HG03520 (cell line): ENCODE data around the gene CBLN2.
A peak's percentile ranks its signal among the peaks of the same experiment; 100 is the strongest.

ENCODE experiments used
- ATAC-seq: cut with Tn5 transposase; IDR thresholded peaks from one replicate; pipeline ENCODE4 v1.9.1; 2021; ENCODE audit warnings: mild to moderate bottlenecking, moderate library complexity; ENCODE audit not compliant: unreplicated experiment

Gene CBLN2

DNA sequence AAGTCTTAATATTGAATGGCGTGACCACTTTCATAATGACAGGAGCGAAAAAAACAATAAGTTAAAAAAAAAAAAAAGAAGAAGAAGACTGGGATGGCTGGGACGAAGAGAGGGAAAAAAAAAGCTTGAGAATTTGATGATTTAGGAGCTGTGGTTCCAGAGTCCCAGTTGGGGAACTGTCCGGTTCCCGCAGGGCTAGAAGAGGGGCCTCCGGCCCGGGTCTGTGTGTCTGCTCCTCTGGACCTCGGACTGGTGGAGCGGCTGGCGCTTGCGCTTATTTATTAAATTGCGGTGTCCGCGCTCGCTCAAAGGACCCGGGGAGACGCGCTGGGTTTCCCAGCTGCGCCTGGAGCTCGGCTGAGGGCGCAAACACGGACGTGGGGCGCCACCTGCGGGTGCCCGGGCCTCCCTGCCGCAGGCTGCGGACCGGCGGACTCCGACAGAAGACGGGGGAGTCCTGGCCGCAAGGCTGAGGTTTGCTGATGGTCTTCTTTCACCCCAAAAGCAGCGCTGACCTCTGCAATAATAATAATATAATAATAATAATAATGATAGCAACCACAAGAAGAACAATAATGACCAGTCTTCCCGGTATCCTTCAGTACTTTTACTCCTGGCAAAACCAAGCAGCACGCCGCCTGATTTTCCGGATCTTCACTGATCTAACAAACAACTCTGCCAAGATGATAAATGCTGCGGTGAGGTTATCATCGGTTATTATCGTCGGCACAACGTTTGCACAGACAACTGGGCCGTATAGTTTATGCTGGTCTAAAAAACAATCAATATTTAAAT, at the start of gene CBLN2:
CBLN2 (minus strand) TSS at position 251 of the 795 bp plus-strand sequence. CDS start 2,182 bp downstream, outside the sequence.
- peak; percentile 91 for ATAC-seq

DNA sequence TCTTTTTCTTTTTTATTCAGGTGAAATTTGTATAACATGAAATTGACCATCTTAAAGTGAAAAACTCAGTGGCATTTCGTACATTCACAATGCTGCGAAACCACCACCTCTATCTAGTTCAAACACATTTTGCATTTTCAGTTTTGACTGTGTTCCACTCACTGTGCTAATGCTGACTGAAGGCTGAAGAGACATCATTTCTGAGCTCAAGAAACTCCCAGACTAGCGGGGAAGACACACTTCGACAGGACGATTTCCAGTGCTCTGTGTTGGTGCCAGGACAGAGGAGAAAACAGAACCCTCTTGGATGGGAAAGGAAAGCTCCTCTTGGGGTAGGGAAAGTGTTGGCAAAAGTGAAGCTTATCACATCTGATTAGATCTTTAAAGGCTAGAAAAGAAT, 44.2 kb upstream of the CBLN2 start:
- no peak for ATAC-seq

DNA sequence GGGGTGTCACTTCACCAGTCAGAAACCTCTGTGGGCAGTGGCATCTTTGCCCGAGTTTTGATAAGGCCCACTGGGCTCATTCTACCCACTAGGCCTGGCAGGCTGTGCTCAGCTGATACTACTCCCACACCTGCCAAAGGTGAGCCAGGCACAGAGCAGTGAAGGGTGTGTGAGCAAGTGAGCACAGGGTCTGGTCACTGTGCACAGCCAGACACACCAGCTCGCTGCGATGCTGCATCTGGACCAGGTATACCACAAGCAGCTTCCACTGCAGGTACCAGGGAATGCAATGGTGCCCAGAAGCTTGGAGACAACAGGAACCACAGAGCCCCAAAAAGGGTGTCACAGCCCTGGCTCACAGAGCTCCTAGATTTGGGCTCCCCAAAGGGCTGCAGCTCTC, 40.6 kb upstream of the CBLN2 start:
- no peak for ATAC-seq

DNA sequence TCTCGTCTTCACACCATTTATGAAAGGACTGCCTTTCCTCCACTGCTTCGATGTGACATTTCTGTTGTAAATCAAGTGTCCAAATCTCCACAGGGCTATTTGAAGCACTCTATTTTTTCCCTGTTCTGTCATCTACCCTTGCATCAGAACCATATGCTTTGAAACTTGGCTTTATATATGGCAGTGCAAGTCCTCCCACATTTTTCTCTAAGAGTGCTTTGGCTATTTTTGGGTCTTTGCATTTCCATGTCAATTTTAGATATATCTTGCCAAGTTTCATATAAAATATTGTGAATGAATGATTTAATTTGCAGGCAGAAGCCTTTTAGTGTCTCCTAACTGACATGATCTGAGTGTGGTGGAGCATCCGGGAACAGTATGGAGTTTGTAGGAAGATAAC, 37.8 kb upstream of the CBLN2 start:
- no peak for ATAC-seq

DNA sequence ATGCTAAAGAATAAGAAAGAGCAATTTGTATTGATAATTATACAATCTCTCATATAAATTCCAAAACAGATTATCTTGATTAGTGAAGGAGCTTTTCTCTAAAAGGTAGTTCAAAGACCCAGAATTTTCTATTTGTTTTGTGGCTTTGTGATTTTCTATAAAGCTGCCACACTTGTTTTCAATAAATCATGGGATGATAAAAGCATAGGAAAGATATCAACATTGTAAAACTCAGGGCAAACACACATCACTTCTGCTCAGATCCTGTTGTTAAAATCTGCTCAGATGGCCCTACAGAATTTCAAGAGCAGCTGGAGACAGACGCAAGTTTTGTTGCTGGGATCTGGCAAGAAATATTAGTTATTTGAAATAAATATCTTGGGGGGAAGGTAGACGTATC, 28.8 kb upstream of the CBLN2 start:
- ATAC-seq, result no peak

DNA sequence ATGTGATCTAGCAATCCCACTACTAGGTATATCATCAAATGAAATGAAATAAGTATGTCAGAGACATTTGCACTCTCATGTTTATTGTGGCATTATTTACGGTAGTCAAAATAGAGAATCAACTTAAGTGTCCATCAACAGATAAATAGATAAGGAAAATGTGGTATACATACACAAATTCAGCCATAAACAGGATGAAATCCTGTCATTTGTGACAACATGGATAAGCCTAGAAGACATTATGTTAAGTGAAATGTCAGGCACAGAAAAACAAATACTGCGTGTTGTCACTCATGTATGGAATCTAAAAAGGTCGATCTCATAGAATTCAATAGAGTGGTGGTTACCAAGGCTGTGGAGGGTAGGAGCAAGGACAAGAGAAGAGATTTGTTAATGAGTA, 22.1 kb upstream of the CBLN2 start:
- ATAC-seq, result no peak

DNA sequence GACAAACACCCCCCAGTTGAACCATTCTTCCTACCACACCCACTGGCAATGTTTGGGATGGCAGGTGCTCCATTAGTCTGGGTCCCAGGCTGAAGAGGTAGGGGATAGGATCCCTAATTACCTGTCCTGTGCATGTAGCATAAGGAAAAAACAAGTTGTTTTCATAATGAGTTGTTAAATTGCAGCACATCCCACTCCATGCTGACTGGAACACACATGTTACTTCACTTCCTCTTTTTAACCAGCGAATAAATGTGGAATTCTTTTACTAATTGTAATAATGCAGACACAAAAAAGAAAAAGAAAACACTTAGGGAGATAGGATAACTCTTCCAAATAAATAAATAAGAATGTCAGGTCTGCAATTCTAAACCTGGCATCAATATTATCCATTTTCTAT, 11.8 kb upstream of the CBLN2 start:
- no peak for ATAC-seq

DNA sequence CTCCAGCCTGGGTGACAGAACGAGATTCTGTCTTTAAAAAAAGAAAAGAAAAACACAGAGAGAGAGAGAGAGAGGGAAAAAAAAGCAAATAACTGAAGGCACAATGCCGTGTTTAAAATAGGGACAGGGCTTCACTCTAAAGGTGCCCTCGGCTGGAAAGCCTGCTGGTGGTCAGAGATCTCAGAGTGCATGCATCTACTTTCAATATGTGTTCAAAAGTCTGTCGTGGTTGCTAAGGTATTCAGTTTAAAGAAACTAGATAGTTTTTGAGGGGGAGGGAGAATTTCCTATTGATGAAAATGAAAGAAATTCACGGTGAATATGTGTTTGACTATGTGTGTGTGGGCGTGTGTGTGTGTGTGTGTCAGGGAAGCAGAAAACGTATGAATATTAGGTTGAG, 11.0 kb upstream of the CBLN2 start:
- ATAC-seq, result no peak

DNA sequence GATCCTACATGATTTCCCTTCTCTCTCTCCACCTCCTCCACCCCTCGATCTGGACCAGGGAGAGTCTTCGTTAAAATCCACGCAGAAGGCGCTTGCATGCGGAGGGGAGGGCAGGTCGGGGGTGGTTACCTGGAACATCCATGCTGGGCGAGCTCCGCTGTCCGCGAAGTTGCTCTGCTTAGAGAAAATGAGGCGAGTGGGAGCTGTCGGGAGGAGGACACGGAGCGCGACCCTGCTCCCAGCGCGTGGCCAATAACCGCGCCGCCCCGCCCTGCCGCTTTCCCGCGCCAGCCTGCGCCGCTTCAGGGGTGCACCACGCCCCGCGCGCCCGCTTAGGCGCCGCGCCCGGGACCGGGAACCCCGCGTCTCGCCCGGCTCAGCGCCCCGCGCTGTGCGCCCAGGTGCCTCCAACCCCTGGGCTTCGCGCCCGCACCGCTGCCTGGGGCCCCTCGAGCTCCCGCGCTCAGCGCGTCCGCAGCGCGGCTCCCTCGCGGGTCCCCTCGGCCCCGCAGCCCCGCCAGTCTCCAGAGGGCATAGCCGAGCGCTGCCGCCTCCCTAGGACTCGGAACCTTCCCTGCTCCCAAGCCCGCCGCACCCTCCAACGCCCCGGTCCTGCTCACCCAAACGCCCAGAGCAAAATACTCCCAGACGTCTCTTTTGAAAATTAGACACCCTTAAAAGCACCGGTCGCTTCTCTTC, 636 bp downstream of the CBLN2 start:
- no peak for ATAC-seq

DNA sequence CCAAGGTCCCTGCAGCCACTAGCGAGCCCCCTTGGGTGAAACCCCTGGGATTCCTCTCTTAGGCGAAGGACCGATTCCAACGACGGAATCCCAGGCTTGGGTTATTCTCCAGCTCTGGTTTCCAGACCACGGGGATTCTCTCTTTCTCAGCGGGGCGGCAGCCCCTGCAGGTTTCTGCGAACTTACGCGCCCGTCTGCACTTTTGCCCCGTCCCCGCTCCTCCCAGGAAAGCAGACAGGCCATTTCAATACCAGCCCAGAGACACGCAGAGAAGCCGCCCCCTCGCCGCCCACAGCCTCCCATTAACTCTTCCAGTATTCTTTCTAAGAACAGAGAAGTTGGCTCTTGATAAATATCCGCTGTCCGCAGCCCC, 1.2 kb downstream of the CBLN2 start:
- ATAC-seq, result no peak

DNA sequence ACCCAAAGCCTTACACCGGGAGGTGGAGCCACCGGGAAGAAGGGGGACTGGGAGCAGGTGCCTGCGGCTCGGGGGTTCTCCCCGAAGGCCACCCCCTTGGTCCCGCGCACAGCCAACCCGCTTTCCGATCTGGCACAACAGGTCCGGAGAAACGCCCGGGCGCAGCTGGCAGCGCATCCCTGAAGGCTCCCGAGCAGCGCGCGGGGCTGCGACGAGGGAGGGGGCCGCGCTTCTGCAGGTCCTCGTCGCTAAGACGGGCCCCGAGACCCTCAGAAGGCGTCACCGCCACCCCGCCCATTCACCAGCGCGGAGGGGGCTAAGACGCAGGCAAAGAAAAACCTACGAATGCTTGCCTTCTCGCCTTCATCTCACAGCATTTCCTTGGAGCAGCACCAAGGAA, 1.8 kb downstream of the CBLN2 start:
- ATAC-seq, result no peak

DNA sequence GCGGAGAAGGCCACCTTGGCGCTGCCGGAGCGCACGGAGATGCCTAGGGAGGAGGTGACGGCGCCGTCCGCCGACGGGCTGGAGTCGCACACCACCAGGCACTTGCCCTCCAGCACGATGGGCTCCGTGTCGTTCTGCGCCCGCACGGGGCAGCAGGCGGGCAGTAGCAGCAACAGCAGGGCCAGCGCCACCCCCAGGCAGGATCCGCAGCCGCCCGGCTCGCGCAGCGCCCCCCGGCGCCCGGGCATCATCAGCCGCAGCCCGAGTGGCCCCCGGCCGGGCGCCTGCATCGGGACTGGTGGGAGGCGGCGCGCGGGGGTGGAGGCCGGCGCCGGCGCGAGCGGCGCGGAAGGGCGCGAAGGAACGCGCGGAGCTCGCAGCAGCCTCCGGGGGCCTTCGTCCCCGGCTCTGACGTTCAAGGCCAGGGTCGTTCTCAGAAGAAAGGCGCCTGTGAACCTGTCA, 2.2 kb downstream of the CBLN2 start:
- no peak for ATAC-seq

DNA sequence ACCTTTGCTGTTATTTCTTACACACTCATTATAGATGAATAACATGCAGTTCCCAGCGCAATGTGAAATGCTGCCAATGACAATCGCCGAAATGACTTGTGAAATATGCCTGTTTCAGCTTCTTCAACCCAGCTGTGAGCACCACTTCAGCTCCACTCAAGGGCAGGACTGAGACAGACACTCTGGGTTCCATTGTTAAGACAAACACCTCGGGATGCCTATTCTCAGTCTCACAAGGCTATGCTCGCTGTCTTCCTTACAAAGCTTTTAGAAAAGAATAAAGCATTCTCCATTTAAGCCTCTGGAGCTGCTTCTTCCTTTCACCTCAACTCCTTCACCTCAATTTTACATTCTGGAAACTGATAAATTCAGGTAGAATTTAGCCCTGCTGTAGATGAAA, 4.2 kb downstream of the CBLN2 start:
- no peak for ATAC-seq

DNA sequence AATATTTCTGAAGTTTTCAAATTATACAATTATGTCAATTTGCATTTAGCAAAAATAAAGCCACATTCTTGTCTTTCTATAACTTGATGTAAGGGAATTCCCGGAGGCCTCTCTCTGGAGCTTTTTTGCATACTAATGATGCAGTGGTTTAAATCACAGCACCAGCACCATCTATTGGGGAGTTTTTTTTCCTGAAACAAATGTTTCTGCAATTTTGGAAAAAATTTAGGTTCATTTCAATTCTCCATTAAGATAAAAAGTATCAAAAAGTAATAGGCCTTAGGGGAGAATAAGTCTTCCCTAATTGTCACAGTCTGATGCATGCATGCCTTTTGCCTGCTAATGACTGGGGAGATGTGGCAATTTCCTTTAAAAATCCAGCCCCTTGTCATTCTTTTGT, 13.5 kb downstream of the CBLN2 start:
- ATAC-seq, result no peak

DNA sequence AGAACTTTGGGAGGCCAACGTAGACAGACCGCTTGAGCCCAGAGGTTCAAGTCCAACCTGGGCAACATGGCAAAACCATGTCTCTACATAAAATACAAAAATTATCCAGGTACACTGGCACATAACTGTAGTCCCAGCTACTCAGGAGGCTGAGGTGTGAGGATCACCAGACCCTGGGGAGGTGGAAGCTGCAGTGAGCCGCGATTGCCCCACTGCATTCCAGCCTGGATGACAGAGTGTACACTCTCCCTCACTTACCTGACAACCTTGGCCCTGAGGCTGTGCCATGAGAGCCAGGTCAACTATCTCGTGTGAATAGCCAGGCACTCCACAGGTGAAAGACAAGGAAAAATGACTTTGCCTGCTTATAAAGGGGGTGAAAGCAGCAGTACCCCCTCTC, 39.3 kb downstream of the CBLN2 start:
- no peak for ATAC-seq

DNA sequence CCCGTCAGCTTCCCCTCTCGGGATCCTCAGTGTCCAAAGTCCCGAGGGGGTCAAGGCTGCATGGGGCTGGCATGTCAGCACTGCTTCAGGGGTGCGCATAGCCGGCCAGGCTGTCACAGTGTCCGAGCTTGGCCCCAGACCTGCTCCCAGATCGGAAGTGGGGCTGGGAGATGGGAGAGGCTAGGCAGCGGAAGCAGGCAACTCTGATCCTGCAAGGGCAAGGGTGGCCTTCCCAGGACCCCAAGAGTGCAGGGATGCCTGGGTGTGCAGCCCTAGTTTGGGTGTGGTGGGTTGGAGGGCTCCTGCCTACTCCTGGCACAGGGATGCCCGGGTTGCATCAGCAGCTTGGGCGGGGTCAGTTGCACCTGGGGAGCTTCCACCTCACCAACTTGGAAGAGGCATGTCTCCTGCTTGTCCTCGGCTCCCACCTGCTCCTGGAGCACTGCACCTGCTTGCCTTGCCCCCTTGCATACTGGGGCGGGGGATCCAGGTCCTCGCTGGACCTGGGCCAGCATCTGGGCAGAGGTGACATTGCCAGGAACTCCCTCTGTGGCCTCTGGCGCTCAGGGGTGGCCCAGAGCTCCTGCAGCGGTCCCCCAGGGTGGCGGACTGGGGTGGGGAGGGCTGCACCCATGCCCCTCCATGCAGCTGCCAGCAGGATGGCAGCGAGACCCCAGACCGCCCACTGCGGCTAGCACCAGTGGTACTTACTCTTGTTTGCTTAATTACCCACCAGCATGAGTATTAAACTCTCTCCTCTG, 41.3 kb downstream of the CBLN2 start:
- ATAC-seq, result no peak

DNA sequence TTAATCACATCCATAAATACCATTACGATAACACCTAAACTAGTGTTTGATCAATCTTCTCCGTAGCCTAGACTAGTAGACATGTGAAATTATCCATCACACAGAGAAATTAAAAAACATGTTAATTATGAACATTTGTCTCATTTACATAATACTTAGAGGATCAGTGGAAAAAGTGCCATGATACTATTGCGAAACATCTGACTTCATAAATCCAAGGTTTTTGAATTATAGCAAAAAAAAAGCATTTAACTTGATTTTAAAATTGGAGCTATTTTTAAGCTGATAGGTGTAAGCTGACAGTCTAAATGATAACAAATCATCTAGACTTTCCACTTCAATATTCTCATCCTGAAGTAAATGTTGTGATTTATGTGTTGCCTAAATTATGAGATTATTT, 51.6 kb downstream of the CBLN2 start:
- ATAC-seq, result no peak
